Activated CD4-positive, alpha-beta T cell treated with anti-CD3 and anti-CD28 coated beads for 36 hours (primary cell): ENCODE data around the gene SLC8A2. TPM values are rescaled to one million over a fixed set of nuclear protein-coding genes. Genes with fewer than 3 reads are reported as not detected.
A peak's percentile ranks its signal among the peaks of the same experiment; 100 is the strongest.

Experiments used
- ATAC-seq: fragments of 200-7000 bp; cut with Tn5 transposase; one replicate; pipeline ENCODE4 v1.10.0; 2021; ENCODE audit warnings: mild to moderate bottlenecking, moderate library complexity
- CTCF ChIA-PET: fragments of 350-600 bp; sonication (Branson Sonifier 250); formaldehyde crosslinking; loops from one replicate; lab custom pipeline; 2021; ENCODE audit warnings: antibody characterized with exemption; lab: Charles Lee
- POLR2A ChIA-PET: fragments of 350-600 bp; sonication (Branson Sonifier 250); formaldehyde crosslinking; loops from one replicate; lab custom pipeline; 2021; ENCODE audit warnings: antibody characterized with exemption, inconsistent platforms; lab: Charles Lee
- DNase-seq: peaks from one replicate; pipeline ENCODE4 v3.0.0-alpha.2; 2020
- H3K27ac Mint-ChIP-seq: one replicate; pipeline ENCODE4 v1.8.0; 2021; ENCODE audit warnings: mixed read lengths
- H3K27me3 Mint-ChIP-seq: one replicate; pipeline ENCODE4 v1.8.0; 2021; ENCODE audit warnings: mixed read lengths
- H3K36me3 Mint-ChIP-seq: one replicate; pipeline ENCODE4 v1.8.0; 2021; ENCODE audit warnings: low read depth, mixed read lengths
- H3K4me1 Mint-ChIP-seq: one replicate; pipeline ENCODE4 v1.8.0; 2021; ENCODE audit warnings: mixed read lengths
- H3K4me3 Mint-ChIP-seq: one replicate; pipeline ENCODE4 v1.8.0; 2021; ENCODE audit warnings: mild to moderate bottlenecking, moderate library complexity, mixed read lengths
- H3K9me3 Mint-ChIP-seq: one replicate; pipeline ENCODE4 v1.8.0; 2021; ENCODE audit warnings: low read depth, mixed read lengths
- intact Hi-C, 2 experiments: fragments of 100-400 bp; cut with DNase I in 1 of 2; cut with micrococcal nuclease in 1 of 2; formaldehyde crosslinking; loops; one replicate each; pipeline versions ENCODE4 v1.14.2 to v1.15.1; 2022 to 2024; cut with DNase I, micrococcal nuclease
- total RNA-seq, 2 experiments: library from RNA; stranded (reverse); gene quantifications; one replicate each; pipeline ENCODE4 v1.2.3, GENCODE V29; 2021

The SLC8A2 gene
- total RNA-seq, 2 experiments from 2014 or later = 0.11 to 0.23 TPM

- ATAC-seq = no peak
- Mint-ChIP-seq H3K9me3 (no peaks in the 10 kb centered on the region), H3K4me3 (no peak overlapping the region), H3K27ac (peak overlapping the region; percentile 98), H3K4me1 (peaks cover 63% of the 10 kb centered on the region), H3K27me3 (no peaks in the 10 kb centered on the region), H3K36me3 (peaks cover 6% of the 10 kb centered on the region)
- ChIA-PET CTCF (interaction anchor here (0.6 to 1.1 kb wide), 3 partner anchors 17 to 881 kb away, joined by 3 to 5 read pairs (median 3); partner anchors contain the start of gene KPTN), POLR2A (interaction anchor here (1.1 to 1.2 kb wide), 2 partner anchors 16 to 99 kb away, joined by 3 read pairs; no protein-coding TSS in a partner anchor)
- intact Hi-C loops = loop anchor here (10.0 kb wide), 2 partner anchors 183 to 853 kb away; partner anchors contain the start of genes SYNGR4 (in 1 of the 2) and TMEM143 (in 1 of the 2)
- no peak for DNase-seq
Measured at GRCh38 chr19:47511681-47512080, 40.0 kb upstream of the SLC8A2 start.

GRCh38 chr19:47511128-47511517, 39.4 kb upstream of the SLC8A2 start:
- Mint-ChIP-seq H3K4me1 (peaks cover 58% of the 10 kb centered on the region), H3K27ac (no peak overlapping the region)

GRCh38 chr19:47510516-47511127, 38.9 kb upstream of the SLC8A2 start:
- POLR2A ChIA-PET = interaction anchor here (0.6 kb wide), 2 partner anchors 13 to 212 kb away, joined by 3 to 4 read pairs; no protein-coding TSS in a partner anchor
- Mint-ChIP-seq H3K4me3 (no peak overlapping the region), H3K27ac (no peak overlapping the region), H3K36me3 (peaks cover 6% of the 10 kb centered on the region), H3K9me3 (no peaks in the 10 kb centered on the region), H3K4me1 (peaks cover 53% of the 10 kb centered on the region), H3K27me3 (no peaks in the 10 kb centered on the region)
- intact Hi-C loops = loop anchor here (10.0 kb wide), 2 partner anchors 184 to 854 kb away; partner anchors contain the start of genes SYNGR4 (in 1 of the 2) and TMEM143 (in 1 of the 2)
- no peak for DNase-seq
- ATAC-seq = no peak
- CTCF ChIA-PET = interaction anchor here (0.6 to 1.1 kb wide), 4 partner anchors 10 to 78 kb away, joined by 3 to 5 read pairs (median 3); partner anchors contain the start of gene KPTN

More at GRCh38 chr19:47511128-47511517, 39.4 kb upstream of the SLC8A2 start:
- ATAC-seq (no peak), DNase-seq (no peak)
- Mint-ChIP-seq H3K9me3 (no peaks in the 10 kb centered on the region), H3K36me3 (peaks cover 6% of the 10 kb centered on the region), H3K4me3 (no peak overlapping the region), H3K27me3 (no peaks in the 10 kb centered on the region)
- ChIA-PET CTCF (interaction anchor here (0.5 to 1.1 kb wide), 5 partner anchors 9 to 881 kb away, joined by 3 to 5 read pairs (median 3); partner anchors contain the start of gene KPTN), POLR2A (interaction anchor here (0.6 kb wide), 2 partner anchors 13 to 212 kb away, joined by 3 to 4 read pairs; no protein-coding TSS in a partner anchor)
- intact Hi-C loops = loop anchor here (10.0 kb wide), 2 partner anchors 184 to 854 kb away; partner anchors contain the start of genes SYNGR4 (in 1 of the 2) and TMEM143 (in 1 of the 2)

GRCh38 chr19:47509973-47510372, 38.3 kb upstream of the SLC8A2 start:
- no peaks in the 10 kb centered on the region for H3K27me3 Mint-ChIP-seq
- H3K36me3 Mint-ChIP-seq = peaks cover 6% of the 10 kb centered on the region
- H3K9me3 Mint-ChIP-seq = no peaks in the 10 kb centered on the region
- peaks cover 50% of the 10 kb centered on the region for H3K4me1 Mint-ChIP-seq
- H3K27ac Mint-ChIP-seq = no peak overlapping the region
- no peak for DNase-seq
- H3K4me3 Mint-ChIP-seq = no peak overlapping the region
- ATAC-seq = no peak
- ChIA-PET POLR2A (interaction anchor here (0.9 to 1.3 kb wide), 2 partner anchors 15 to 25 kb away, joined by 3 to 5 read pairs; no protein-coding TSS in a partner anchor), CTCF (interaction anchor here (0.7 kb wide), 1 partner anchor 77 kb away, joined by 3 read pairs; no protein-coding TSS in a partner anchor)
- intact Hi-C loops = loop anchor here (10.0 kb wide), 2 partner anchors 185 to 855 kb away; partner anchors contain the start of genes SYNGR4 (in 1 of the 2) and TMEM143 (in 1 of the 2)

GRCh38 chr19:47509170-47509847, 37.6 kb upstream of the SLC8A2 start:
- no peaks in the 10 kb centered on the region for H3K9me3 Mint-ChIP-seq
- peaks cover 45% of the 10 kb centered on the region for H3K4me1 Mint-ChIP-seq
- DNase-seq (no peak), ATAC-seq (no peak)
- CTCF ChIA-PET = no interaction called here
- no peak overlapping the region for H3K4me3 Mint-ChIP-seq
- no peaks in the 10 kb centered on the region for H3K27me3 Mint-ChIP-seq
- POLR2A ChIA-PET = interaction anchor here (0.9 to 1.3 kb wide), 2 partner anchors 16 to 24 kb away, joined by 3 to 5 read pairs; no protein-coding TSS in a partner anchor
- H3K36me3 Mint-ChIP-seq = peaks cover 1% of the 10 kb centered on the region
- H3K27ac Mint-ChIP-seq = no peak overlapping the region
- intact Hi-C loops = no loop called here

GRCh38 chr19:47508721-47509120, 37.0 kb upstream of the SLC8A2 start:
- Mint-ChIP-seq H3K4me1 (peaks cover 41% of the 10 kb centered on the region), H3K4me3 (no peak overlapping the region), H3K36me3 (peaks cover 1% of the 10 kb centered on the region), H3K27ac (no peak overlapping the region), H3K9me3 (no peaks in the 10 kb centered on the region), H3K27me3 (no peaks in the 10 kb centered on the region)
- DNase-seq (no peak), ATAC-seq (no peak)
- intact Hi-C loops = no loop called here
- ChIA-PET CTCF (interaction anchor here (0.9 kb wide), 1 partner anchor 25 kb away, joined by 5 read pairs; no protein-coding TSS in a partner anchor), POLR2A (no interaction called here)

GRCh38 chr19:47507924-47508553, 36.3 kb upstream of the SLC8A2 start:
- no peak for DNase-seq
- ChIA-PET POLR2A (no interaction called here), CTCF (interaction anchor here (0.6 to 0.9 kb wide), 2 partner anchors 24 to 27 kb away, joined by 5 read pairs; no protein-coding TSS in a partner anchor)
- Mint-ChIP-seq H3K27ac (no peak overlapping the region), H3K36me3 (no peaks in the 10 kb centered on the region), H3K4me1 (peaks cover 35% of the 10 kb centered on the region), H3K27me3 (no peaks in the 10 kb centered on the region), H3K4me3 (no peak overlapping the region), H3K9me3 (no peaks in the 10 kb centered on the region)
- intact Hi-C loops = no loop called here
- no peak for ATAC-seq

- intact Hi-C loops = no loop called here
- DNase-seq = no peak
- ATAC-seq = no peak
- H3K36me3 Mint-ChIP-seq = peaks cover 4% of the 10 kb centered on the region
- H3K27ac Mint-ChIP-seq = no peak overlapping the region
- ChIA-PET CTCF (interaction anchor here (0.5 to 0.6 kb wide), 2 partner anchors 248 to 299 kb away, joined by 3 read pairs; no protein-coding TSS in a partner anchor), POLR2A (interaction anchor here (0.6 kb wide), 1 partner anchor 13 kb away, joined by 5 read pairs; no protein-coding TSS in a partner anchor)
- H3K4me1 Mint-ChIP-seq = peaks cover 25% of the 10 kb centered on the region
- no peaks in the 10 kb centered on the region for H3K27me3 Mint-ChIP-seq
- H3K9me3 Mint-ChIP-seq = no peaks in the 10 kb centered on the region
- no peak overlapping the region for H3K4me3 Mint-ChIP-seq
Measured at GRCh38 chr19:47507012-47507411, 35.3 kb upstream of the SLC8A2 start.

- no peaks in the 10 kb centered on the region for H3K27me3 Mint-ChIP-seq
- peaks cover 19% of the 10 kb centered on the region for H3K4me1 Mint-ChIP-seq
- H3K27ac Mint-ChIP-seq = peak overlapping the region; percentile 37
- no peak for DNase-seq
- no peak overlapping the region for H3K4me3 Mint-ChIP-seq
- peaks cover 7% of the 10 kb centered on the region for H3K36me3 Mint-ChIP-seq
- CTCF ChIA-PET = interaction anchor here (1.7 kb wide), 1 partner anchor 22 kb away, joined by 5 read pairs; the partner anchor contains the start of gene KPTN
- intact Hi-C loops = no loop called here
- no peak for ATAC-seq
- POLR2A ChIA-PET = no interaction called here
- no peaks in the 10 kb centered on the region for H3K9me3 Mint-ChIP-seq
Measured at GRCh38 chr19:47506459-47506858, 34.8 kb upstream of the SLC8A2 start.

GRCh38 chr19:47505506-47505905, 33.8 kb upstream of the SLC8A2 start:
- CTCF ChIA-PET = interaction anchor here (1.0 to 1.7 kb wide), 2 partner anchors 21 to 427 kb away, joined by 3 to 5 read pairs; partner anchors contain the start of gene KPTN
- POLR2A ChIA-PET = no interaction called here
- peaks cover 7% of the 10 kb centered on the region for H3K36me3 Mint-ChIP-seq
- H3K9me3 Mint-ChIP-seq = no peaks in the 10 kb centered on the region
- intact Hi-C loops = no loop called here
- H3K27ac Mint-ChIP-seq = no peak overlapping the region
- DNase-seq (no peak), ATAC-seq (no peak)
- H3K4me1 Mint-ChIP-seq = peaks cover 10% of the 10 kb centered on the region
- H3K27me3 Mint-ChIP-seq = no peaks in the 10 kb centered on the region
- no peak overlapping the region for H3K4me3 Mint-ChIP-seq
